Suppressor macrophage treated with lipopolysaccharide for 1 hour (primary cell): ENCODE results near the gene MTMR6.

Experiments used
- DNase-seq, 3 donors: peaks; one replicate each; pipeline ENCODE4 v3.0.0-alpha.2; 2020 to 2022

Gene MTMR6

GRCh38 chr13:25215253-25215575 is 72.1 kb downstream of the MTMR6 start:
- DNase-seq, result no peak

DNA sequence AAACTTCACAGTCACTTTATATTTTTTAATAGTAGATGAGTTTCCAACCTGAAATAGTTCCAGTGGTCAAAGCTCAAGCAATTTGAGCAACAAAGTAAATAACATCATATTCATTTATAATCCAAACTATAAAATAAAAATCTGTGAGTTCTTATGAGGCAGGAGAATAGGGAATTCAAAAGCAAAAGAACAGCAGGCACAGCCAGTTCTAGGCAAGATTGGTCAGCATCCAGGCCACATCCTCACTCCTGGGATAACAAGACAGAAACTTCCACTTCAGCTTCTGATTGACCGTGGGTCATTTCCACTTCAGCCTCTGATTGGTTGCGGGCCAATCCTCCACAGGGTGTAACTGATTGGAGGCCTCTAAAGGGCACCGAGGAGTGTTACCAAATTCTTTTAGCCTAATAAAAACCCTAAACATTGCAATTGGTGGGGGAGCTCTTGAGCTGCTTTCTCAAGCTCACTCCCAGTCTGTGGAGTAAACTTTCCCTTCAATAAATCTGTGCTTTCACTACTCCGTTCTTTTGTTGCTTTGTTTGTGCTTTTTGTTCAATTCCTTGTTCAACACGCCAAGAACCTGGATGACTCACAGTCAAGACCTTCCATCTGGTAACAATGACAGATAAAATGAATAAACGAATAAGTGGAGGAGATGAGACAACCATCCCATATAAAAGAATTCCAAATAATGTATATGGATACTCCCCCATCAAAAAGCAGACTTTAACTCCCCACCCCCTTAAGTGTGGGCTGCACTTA is 72.6 kb downstream of the MTMR6 start:
- no peak for DNase-seq

- no peak for DNase-seq
Measured at GRCh38 chr13:25213715-25214114, 73.6 kb downstream of the MTMR6 start.

DNA sequence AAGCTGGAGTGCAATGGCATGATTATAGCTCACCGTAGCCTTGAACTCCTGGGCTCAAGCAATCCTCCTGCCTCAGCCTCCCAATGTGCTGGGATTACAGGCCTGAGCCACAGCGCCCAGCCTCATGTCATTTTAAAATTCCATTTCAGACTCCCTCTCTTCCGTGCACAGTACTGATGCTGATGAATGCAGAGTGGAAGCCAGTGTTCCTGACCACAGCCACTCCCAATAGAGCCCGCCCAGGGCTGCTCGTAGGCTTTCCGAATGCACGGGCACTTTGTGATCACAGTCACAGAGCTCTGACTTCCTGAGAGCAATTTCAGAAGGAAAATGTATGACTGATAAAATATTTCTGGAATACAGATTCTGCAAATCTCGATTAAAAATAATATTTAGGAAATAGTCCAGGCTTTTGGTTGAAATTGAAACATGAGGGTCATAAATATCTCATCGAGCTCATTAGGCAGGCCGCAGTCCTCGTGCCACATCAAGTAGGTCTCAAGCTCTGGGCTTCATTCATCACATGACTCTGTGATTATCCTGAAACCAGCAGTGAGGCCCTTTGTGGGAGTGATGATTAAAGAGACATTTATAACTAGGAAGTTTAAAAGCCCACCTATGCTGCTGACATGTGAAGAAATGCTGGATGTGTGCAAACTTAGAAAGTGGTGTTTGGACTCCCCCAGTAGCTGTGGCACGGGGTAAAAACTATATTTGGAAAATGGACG is 76.3 kb downstream of the MTMR6 start:
- DNase-seq, result no peak

GRCh38 chr13:25207291-25207810 is 79.9 kb downstream of the MTMR6 start:
- no peak for DNase-seq

DNA sequence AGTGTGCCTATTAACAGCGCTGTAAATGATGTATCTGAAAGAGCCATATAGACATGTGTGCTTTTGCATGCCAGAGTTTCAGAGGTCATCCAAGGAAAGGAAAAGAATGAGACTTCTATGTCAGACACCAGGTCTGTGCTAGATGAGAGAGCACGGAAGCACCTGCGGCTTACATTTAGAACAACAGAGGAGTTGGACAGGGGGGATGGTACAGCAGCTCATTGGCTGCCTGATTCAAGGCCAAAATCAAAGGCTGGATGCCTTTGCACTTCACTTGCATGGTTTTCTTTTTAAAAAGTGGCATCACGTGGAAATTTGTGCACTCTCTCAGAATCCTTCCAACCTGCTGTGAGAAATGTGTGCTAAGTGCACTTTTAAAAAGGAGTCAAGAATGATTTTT is 82.4 kb downstream of the MTMR6 start:
- no peak for DNase-seq

DNA sequence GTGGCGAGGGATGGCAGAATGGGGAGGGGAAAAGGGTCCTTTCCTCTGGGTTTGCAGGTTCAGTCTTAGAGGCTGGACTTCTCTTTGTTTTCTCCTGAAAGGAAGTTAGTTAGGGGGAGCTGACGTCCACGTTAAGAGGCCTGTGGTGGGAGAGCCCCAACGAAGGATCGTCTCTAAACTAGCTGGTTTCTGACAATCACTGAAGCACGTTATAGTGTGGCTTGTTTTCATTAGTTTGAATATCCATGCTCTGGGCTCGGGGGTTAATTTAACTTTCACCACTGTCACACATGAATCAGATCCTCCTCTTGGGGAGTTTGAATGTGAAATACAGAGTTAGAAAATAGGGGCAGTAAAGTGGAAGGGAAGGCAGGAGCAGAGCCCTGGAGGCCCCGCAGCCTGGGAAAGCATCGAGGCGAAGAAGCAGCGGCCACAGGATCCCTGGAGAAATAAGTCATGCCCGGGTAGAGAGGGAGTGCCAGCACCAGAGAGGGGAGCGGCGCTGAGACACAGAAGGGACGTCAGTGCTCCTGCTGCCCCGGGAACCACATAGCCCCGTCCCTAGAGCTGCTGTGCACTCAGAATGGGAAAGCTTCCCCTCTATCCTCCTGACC is 84.1 kb downstream of the MTMR6 start:
- no peak for DNase-seq

DNA sequence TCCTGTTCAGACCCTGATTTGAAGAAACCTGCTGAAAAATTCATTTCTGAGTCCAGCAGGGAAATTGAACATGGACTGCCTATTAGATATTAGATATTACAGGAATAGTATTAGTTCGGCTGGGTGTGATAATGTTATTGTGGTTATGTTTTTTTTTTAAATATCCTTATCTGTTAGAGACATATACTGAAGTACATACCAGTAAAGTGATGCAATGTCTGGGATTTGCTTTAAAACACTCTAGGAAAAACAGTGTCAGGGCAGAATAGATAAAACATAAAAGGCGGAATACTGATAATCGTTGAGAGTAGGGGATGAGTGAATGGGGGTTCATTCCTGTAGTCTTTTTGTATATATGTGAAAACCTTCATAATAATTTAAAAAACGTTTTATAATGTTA is 86.5 kb downstream of the MTMR6 start:
- no peak for DNase-seq

- no peak for DNase-seq
Measured at GRCh38 chr13:25198647-25199046, 88.6 kb downstream of the MTMR6 start.

GRCh38 chr13:25196971-25197370 is 90.3 kb downstream of the MTMR6 start:
- no peak for DNase-seq
